Activated CD8-positive, alpha-beta memory T cell treated with anti-CD3 and anti-CD28 coated beads for 4 hours (primary cell): ENCODE results near the gene ZNF775.
A peak's percentile ranks its signal among the peaks of the same experiment; 100 is the strongest.

Source experiments
- DNase-seq, 2 donors: peaks; one replicate each; pipeline ENCODE4 v3.0.0-alpha.2; 2020; ENCODE audit warnings: low read depth in 2 of 2

ZNF775 gene

DNA sequence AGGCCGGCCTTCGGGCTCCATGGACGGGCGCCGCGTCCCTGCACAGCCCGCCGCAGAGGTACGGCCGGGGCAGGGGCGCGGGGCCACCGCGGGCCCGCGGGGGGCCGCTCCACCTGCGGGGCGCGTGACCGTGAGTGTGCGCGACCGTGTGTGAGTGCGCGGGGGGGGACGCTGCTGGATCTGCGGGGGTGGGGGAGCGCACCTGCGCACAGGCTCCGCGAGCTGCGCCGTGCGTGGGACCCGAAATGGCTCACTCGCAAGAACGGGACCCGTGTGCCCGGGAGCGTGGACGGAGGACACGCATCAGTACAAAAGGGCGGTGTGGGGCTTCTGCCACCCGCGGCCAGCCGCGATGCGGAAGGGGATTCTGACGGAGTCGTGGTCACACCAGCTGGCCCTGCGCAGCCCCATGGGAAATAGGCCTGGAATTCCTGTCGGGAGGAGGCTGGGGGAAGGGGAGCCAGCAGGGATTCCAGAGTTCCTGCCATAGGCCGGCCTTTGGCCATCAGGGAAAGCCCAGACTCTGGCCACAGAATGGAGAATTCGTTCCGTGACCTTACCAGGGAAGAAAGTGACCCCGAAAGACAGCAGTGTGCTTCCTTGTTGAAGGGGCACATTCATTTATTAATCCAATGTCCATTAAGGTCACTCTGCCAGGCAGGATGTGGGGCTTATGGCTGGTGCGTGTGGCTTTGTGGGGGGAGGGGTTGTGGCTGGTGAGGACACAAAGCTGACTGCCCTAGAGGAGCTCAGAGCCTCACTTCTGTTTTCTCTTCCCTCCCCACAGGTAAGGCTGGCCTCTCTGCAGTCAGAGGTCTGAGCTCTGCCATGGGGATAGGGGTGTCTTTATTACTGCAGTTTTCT is 10.0 kb upstream of the ZNF775 start:
- peak; percentile 44 to 51 for DNase-seq

DNA sequence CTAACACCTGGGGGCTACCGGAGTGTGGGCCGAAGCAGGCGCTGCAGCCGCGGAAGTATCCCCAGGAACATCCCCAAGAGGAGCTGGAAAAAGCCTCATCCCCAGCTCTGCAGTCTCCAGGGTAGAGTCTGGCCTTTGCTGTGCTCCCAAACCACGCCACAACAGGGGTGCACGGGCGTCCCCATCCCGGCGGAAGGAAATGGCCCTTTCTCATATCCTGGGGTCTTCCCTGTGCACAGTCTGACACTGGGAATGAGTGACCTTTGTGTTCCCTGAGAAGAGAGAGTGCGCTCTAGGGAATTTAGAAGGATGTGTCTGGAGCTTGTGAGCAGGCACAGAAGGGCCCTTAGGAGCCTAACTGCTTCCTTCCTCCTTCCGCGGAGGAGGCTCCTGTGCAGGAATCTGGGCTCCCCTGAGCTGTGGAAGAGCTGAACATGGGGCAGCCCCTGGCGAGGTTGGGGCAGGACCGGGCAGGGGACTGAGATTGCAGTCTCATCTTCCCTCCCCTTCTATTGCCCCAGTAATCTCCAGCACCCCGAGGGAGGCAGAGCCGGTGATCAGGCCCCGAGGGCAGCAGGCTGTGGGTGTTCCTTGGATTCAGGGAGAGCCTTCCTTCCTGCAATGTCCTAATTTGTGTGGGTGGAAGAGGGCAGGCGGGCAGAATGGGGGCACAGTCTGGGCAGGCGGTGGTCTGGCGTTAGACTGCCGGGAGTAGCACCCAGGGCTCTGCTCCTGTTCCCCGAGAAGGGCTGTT is 9.2 kb upstream of the ZNF775 start:
- no peak for DNase-seq

DNA sequence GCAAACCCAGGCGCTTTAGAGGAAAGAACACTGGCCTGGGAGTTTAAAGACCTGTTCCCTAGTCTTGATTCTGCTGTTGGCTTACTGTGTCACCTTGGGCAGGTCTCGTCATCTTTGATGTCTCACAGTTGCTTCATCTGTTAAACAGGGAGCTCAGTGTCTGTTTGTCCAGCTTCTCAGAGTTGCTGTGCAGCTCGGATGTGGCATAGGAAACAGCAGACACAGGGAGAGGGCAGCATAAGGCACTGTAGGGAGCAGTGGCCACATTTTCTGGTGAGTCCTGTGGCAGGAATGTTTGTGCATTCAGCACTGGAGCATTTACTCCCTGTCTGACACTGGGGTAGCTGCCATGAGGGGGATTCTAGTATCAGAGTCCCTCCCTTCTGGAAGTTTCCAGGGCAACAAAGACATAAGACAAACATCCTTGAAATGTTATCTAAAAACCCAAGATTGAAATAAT is 8.5 kb upstream of the ZNF775 start:
- DNase-seq, result no peak

DNA sequence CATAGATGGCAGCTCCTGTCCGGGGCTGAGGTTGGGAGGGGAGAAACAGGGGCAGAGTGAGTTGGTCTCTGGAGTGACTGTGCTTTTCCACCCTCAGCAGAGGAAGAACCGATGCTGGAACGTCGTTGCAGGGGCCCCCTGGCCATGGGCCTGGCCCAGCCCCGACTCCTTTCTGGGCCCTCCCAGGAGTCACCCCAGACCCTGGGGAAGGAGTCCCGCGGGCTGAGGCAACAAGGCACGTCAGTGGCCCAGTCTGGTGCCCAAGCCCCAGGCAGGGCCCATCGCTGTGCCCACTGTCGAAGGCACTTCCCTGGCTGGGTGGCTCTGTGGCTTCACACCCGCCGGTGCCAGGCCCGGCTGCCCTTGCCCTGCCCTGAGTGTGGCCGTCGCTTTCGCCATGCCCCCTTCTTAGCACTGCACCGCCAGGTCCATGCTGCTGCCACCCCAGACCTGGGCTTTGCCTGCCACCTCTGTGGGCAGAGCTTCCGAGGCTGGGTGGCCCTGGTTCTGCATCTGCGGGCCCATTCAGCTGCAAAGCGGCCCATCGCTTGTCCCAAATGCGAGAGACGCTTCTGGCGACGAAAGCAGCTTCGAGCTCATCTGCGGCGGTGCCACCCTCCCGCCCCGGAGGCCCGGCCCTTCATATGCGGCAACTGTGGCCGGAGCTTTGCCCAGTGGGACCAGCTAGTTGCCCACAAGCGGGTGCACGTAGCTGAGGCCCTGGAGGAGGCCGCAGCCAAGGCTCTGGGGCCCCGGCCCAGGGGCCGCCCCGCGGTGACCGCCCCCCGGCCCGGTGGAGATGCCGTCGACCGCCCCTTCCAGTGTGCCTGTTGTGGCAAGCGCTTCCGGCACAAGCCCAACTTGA is 7.8 kb upstream of the ZNF775 start:
- no peak for DNase-seq

DNA sequence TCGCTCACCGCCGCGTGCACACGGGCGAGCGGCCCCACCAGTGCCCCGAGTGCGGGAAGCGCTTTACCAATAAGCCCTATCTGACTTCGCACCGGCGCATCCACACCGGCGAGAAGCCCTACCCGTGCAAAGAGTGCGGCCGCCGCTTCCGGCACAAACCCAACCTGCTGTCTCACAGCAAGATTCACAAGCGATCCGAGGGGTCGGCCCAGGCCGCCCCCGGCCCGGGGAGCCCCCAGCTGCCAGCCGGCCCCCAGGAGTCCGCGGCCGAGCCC is 7.2 kb upstream of the ZNF775 start:
- no peak for DNase-seq

DNA sequence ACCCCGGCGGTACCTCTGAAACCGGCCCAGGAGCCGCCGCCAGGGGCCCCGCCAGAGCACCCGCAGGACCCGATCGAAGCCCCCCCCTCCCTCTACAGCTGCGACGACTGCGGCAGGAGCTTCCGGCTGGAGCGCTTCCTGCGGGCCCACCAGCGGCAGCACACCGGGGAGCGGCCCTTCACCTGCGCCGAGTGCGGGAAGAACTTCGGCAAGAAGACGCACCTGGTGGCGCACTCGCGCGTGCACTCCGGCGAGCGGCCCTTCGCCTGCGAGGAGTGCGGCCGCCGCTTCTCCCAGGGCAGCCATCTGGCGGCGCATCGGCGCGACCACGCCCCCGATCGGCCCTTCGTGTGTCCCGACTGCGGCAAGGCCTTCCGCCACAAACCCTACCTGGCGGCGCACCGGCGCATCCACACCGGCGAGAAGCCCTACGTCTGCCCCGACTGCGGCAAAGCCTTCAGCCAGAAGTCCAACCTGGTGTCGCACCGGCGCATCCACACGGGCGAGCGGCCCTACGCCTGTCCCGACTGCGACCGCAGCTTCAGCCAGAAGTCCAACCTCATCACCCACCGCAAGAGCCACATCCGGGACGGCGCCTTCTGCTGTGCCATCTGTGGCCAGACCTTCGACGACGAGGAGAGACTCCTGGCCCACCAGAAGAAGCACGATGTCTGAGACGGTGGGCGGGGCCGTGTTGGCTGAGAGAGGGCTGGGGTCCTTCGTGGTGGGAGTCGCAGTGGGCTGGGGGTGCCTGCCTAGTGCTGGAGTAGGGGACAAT is 6.7 kb upstream of the ZNF775 start:
- DNase-seq, result no peak

DNA sequence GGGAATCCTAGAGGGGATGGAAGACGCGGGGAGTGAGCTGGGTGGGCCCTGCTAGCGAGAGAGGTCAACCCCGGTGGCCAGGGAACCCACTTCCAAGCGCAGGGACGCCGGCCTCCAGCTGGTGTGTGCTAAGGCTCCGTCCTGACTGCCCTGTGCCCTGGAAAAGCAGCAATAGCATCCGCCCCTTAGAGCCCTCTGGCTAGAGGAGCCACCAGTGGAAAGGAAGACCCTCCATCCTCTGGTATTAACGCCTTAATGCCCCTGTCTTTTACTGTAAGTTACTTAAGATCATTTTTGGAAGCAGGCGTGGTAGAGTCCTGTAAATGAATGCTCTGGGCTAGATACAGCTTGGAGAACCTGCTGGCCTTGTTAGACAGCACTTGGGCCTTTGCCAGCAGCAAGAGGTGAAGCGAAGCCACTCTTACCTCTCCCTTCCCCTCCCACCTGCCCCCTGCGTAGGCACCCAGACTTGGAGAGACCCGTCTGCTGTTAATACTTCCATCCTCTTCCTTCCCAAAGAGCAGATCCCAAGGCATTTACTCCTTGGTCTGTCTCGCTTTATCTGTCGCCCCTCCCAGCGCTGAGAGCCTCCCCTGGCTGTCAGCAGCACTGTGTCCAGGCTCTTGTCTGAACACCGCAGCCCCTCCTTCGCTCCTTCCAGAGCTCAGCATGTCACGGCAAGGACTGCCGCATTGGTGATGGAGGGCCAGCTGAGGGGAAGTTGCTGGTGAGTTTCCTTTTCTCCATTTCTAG is 5.9 kb upstream of the ZNF775 start:
- DNase-seq, result no peak

DNA sequence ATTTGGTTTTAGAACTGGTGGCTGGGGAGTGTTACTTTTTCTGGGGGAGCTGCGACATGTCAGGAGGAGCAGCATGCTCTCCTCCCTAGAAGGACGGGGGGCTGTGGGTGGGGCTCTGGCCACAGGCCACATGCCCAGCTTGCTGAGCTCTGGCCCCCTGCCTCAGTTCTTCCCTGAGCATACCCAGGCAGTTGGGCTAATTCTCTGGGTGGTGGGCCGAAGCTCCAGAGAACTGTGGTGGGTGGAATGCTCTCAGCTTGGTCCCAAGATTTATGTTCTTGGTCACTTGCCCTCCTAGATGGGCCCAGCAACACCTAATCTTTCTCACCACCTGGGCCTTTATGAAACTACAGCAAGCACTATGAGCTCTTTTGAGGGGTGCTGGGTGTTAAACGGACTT is 5.1 kb upstream of the ZNF775 start:
- DNase-seq, result no peak

DNA sequence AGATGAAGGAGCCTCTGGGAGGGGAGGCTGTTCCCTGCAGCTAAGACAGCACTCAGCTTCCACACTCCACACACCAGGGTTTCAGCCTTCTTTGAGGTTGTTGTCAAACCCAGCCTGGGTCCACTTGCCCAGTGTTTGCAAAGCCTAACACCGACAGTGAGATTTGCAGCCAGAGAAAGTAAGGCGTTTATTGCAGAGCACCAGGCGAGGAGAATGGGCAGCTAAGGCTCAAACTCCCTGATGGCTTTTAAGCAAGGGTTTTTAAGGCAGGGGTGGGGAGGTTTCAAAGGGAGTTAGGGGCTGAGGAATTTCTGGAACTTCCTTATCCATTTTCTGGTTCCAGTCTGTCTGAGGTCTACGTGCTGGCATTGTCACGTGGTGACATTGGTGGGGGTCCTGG is 4.7 kb upstream of the ZNF775 start:
- DNase-seq, result no peak

DNA sequence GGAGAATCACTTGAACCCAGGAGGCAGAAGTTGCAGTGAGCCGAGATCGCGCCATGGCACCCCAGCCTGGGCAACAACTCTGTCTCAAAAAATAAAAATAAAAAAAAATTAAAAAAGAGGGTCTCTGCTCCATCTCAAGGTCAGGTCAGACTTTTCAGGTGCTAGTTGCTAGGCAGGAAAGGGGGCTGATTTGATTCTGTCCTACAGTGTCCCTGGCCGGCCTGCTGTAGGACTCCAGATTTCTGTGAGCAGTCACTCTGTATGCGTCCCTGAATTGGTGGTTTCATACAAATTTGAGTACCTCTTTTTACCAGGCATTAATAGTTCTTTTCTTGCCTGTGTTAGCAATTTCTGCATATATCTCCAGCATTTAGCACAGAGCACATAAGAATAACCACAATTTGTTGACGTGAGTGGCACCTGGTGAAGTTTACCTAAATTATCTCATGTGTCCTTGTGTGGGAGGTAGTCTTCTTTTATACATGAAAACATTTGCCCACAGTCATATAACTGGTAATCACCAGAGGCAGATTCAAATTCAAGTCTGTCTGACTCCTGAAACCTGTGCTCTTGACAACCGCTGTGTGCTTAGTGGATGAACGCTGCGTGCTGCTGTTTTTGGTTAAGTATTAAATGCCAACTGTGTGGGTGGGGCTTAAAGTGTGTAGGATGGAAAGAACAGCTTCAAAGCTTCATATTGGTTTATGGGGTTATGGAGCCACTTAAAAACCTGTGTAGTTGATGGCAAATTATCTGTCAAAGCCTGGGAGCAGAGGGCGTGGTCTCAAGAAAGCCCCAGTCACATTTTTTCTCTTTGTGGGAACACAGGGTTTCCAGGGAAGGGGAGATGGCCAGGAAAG is 3.2 kb upstream of the ZNF775 start:
- DNase-seq, result no peak

DNA sequence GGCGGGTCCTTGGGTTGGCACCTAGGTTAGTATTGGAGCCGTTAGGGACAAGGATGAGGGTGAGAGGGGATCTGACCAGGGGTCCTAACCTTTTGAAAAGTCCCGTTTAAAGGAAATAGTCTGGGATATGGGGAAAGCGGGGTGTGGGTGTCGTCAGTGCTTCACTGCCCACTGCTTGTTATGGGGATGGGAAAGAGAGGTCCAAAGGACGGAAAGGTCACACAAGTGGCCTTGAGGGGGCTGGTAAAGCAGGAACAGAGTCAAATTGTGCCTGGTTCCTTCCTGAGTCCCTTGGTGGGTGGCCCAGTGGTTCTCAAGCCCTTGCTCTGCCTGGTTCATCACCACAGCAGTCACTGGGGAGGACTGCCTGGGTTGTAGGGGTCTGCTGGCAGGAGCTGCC is 2.6 kb upstream of the ZNF775 start:
- DNase-seq, result no peak

DNA sequence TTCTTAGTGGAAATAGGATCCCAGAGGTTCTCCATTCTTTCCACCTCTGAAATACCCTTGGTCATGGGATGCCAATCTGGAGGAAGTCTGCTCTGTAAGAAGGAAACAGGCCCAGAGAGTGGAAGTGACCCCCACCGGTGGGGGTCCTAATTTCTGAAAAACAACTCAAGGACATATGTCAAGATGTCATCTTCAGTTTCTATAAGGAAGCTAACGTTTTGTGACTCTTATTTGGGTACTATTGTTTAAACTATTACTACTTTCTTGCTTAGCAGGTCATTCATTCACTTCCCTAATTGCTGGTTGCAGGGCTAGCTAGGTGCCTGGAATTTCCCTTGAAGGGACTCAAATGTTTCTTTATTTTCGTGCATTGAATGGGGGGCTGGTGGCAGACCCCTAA is 1.9 kb upstream of the ZNF775 start:
- DNase-seq, result no peak

DNA sequence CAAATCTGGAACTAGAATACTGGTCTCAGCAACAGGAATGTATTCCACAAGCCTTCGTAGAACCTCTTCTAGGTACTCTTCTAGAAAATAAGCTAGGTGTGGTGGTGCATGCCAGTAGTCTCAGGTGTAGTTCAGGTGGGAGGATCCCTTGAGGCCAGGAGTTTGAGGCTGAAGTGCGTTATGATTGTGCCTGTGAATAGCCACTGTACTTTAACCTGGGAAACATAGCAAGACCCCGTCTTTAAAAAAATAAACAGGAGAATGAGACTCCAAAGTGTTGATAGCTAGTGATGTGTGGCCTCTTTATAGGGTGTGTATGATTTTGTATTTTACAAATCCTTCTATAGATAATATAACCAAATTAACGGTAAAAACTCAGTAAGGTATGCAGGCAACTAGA is 1.5 kb upstream of the ZNF775 start:
- DNase-seq, result no peak

DNA sequence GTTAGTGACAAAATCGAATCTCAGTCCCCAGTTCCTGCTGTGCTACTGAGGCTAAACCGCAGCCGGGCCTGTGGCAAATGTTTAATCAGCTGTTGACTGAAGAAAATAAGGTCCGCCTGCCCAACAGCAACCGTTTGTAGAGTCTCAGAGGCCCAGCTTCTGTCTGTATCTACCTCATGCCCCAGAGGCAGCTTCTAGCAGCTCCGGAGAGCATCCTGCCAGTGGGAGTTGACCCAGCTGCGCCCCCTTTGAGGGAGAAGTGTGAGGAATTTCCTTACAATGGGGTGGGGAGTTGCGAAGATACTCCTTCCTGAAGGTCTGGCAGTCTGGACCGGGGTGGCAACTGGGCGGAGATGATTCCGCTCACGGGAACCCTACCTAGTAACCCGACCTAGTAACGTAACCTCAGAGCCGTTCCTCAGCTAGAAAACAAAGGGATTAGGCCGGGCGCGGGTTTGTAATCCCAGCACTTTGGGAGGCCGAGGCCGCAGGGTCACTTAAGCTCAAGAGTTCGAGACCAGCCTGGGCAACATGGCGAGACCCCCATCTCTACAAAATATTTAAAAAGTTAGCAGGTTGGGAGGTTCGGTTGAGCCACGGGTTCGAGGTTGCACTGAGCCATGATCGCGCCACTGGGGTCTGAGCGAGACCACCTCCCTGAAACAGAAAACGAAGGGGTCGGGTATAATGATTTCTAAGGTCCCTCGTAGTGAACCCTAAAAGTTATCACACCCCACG is 846 bp upstream of the ZNF775 start:
- peak in 1 of 2 donors; percentile 11 for DNase-seq

DNA sequence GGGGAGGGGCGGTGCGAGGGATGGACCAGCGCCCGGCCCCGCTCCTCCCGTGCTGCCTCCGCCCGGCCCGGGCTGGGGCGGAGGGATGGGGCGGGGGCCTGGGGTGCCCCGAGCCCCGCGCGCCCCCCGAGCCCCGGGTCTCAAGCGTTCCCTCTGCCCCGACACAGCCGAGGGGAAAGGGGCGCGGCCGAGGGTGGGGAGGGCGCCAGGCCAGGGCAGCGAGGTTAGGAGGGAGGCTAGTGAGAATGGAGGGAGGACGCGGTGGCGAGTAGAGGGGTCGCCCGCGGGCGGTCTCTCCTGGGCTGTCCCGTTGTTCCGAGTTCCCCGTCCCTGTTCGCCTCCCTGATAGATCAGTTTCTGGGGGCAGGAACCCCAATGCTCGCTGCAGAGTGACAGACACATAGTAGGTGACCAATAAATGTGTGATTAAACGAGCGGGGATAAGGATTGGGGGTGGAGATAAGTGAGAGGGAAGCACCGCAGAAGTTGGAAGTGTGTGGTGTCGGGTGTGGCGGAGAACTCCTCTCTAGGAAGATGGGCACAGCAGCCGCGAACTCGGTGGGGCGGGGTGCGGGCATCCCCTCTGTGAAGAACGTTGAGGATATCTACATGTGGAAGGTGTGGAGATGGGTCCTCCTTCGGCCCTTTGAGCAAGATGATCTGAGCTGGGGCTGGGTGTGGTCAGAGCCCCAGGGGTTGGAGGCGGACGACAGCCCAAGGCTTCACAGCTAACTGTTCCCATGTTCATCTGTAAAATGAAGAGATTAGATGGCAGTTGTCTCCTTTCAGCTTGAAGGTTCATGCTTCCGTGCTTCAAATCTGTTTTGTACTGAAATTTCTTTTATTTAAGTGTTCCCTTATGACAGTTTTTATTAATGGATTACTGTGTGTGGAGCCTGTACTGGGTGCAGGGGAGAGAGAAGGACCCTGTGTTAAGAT is 580 bp downstream of the ZNF775 start:
- no peak for DNase-seq

DNA sequence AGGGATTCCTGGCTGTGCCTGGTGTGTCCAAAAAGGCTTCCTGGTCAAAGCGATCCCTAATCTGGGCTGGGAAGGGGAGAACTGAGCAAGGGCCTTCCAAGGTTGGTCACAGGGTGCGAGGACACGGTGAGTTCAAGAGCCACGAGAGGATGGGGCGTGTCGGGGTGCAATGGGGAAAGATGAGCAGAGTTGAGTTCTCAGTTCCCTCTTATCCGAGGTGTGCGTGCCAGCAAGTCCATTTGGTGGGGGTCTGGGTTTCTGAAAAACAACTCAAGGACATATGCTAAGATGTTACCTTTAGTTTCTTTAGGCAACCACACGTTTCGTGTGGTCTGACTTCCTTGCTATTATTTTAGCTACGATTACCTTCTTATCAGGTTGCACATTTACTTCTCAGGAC is 1.3 kb downstream of the ZNF775 start:
- DNase-seq, result no peak

DNA sequence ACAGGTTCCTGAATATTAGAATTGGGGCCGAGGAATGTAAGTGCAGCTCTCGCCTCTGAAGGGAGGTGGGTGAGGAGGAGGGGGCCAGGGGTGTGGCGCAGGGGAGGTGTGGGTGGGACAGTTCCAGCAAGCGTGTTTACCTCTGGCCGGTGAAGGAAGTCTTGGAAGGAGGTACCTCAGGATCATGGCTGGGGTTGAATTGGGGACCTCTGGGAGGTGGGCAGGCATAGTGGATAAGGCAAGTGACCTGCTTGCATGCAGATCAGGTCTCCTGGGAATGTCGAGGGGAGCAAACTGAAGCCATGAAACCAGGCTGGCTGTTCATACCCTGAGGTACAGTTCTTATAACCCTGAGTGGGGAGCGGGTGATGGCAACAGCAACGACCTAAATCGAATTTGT is 2.0 kb downstream of the ZNF775 start:
- DNase-seq, result no peak

DNA sequence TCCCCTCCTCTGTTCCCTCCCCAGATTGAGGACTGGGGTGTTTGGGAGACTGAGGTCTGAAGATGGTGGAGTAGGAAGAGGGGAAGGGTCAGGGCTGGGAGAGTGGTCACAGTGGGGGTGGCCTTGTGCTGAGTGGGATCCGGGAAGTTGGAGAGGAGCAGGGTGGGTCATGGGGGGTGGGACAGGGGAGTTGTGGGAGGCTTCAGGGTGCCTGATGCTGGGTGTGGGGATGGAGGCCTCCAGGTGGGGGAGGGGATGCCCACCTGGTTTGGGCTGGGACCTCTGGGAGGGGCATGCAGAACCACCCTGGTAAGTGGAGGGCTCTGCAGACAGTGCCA is 2.6 kb downstream of the ZNF775 start:
- no peak for DNase-seq
